ENCODE measurements around the gene ADH1B.
"Not testable (repeated sequence)": the region's sequence is repeated elsewhere in the genome, so short reads cannot be mapped to it uniquely, and the experiment has no call there.

Gene ADH1B

DNA sequence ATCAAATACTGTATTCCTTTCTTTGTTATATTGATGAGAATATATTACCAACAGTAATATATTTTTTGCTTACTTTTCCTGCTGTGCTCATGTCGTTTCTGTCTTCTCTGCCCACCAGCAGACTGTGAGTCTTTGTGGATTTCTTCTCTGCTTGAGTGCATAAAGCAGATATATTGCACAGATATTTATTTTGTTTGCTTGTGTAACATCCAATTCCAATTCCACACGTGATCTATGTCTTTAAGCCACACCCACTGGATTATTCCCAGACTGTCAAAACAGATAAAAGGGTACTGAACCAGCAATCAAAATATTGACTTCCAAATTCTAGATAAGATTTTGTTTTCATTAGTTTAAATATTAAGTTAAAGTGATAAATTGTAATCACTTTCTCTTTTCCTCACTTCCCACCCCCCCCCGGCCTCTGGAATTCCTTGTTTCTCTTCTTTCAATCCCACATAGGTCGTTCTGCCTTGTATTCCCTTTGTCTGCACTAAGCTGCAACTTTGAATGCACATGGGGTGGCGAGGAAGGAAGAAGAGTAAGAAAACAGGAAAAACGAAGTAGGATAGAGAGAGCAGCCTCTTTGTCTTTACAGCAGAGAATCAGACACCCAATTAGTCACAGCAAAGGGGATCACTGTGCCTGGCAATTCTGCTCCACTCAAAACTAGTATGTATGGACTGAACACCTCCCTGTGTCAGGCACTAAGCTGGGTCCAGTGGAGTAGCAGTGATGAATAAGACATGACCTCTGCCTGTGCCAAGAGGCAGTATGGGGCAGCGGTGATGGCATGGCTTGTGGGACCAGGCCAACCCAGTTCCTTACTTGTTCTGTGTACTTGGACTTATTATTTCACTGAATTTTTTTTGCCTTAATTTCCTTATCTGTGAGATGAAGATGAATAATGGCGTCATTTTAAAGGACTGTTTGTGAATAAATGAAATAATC lies at the start of gene ADH1B:
Gene ADH1B, minus strand, starts transcription at position 161 of the 951 bp plus-strand sequence. Its CDS starts 70 bp downstream, at position 91.
- FAIRE-seq: no peak

DNA sequence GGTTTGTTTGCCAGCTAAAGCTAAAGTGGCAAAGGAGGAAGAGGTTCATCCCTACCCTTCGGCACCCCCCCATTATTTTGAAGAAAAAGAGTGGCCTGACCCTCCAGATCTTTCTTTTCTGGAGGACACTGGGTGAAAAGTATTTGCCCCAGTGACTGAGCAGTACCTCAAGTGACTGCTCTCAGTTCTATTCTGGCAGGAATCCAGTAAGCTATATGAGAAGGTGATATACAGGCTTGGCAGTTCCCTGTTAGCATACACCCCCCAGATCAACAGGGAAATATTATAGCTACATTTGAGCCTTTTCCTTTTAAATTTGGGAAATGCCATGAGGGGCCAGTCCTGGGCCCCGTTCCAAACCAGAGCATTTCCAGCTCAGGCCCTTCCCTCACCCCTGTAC lies 46.6 kb upstream of the ADH1B start:
- FAIRE-seq: not testable (repeated sequence)

DNA sequence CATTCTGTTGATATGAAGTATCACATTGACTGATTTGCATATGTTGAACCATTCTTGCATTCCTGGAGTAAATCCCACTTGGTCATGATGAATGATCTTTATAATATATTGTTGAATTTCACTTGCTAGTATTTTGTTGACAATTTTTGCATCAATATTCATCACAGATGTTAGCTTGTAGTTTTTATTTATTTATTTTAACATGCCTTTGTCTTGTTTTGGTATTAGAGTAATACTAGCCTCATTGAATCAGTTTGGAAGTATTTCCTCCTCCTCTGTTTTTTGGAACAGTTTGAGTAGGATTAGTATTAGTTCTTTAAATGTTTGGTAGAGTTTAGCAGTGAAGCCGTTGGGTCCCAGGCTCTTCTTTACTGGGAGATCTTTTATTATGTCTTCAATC lies 45.3 kb upstream of the ADH1B start:
- FAIRE-seq: no peak

DNA sequence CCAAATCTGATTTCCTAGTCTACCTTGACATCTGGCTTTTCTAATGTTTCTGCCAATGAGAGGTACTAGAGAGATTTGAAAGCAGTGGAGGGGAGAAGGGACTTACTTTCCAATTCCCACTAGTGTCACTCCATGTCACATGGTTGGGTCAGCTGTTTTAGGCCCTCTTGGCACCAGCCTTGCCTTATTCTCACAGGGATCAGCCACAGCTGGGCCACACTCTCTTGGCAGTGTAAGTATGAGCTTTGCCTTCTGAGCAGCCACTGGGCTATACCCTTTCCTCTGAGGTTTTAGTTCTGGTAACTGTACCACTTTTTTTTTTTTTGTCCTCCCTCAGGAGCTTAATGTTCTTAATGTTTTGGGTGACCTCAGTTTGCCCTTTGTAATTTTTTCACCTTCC lies 41.6 kb upstream of the ADH1B start:
- FAIRE-seq: no peak

DNA sequence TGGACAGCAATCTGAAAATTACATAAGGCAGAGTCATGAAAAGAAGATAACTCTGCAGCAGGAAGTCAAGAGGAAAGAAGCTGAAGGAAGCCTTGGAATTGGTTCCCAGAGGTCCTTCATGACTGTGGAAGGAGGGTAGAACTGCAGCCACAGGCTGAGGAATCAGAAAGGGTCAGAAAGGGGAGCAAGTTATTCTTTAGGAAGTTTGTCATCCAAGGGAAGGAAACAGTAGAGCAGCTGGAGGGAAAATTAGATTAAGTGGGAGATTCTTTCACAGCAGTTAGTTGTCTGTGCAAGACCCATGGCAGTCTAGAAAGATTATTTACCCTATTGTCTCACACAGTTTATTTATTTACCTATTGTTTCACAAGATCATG lies 40.7 kb upstream of the ADH1B start:
- FAIRE-seq: no peak

DNA sequence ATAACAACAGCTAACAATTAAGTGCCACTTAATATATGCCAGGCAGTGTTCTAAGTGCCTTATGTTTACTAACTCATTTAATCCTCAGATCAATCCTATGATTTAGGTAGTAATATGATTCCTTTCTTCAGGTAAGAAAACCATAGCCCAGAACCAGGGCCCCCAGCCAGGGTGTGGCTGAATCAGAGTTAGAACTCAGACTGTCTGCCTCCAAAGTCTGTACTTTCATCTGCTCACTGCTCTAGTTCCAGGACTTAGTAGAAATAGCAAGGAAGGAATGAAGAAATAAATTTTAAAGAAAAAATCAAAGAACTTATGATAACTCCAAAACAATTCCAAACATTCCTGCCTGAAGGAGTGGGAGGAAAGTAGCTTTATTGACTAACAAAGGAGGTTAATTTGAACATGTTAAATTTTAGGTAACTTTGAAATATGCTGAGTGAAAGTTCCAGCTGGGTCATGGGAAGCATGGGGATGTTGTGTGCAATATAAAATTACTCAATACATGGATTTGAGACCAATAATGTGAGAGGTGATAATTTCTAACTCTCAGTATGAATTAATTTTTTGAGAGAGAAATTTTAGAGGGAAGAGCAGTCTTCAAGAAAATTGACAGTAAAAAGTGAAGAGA lies 40.2 kb upstream of the ADH1B start:
- no peak for FAIRE-seq

DNA sequence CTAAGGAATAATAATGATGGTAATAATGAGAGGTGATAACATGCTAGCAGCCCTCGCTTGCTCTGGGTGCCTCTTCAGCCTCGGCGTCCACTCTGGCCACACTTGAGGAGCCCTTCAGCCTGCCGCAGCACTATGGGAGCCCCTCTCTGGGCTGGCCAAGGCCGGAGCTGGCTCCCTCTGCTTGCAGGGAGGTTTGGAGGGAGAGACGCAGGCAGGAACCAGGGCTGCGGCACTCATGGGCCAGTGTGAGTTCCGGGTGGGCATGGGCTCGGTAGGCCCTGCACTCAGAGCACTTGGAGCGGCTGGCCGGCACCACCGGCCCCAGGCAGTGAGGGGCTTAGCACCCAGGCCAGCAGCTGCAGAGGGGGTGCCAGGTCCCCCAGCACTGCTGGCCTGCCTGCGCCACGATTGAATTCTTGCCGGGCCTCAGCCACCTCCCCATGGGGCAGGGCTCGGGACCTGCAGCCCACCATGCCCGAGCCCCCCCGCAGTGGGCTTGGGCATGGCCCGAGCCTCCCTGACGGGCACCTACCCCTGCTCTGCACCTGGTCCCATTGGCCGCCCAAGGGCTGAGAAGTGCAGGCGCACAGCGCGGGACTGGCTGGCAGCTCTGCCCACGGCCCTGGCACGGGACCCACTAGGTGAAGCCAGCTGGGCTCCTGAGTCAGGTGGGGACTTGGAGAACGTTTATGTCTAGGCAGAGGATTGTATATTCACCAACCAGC lies 38.4 kb upstream of the ADH1B start:
- no peak for FAIRE-seq

DNA sequence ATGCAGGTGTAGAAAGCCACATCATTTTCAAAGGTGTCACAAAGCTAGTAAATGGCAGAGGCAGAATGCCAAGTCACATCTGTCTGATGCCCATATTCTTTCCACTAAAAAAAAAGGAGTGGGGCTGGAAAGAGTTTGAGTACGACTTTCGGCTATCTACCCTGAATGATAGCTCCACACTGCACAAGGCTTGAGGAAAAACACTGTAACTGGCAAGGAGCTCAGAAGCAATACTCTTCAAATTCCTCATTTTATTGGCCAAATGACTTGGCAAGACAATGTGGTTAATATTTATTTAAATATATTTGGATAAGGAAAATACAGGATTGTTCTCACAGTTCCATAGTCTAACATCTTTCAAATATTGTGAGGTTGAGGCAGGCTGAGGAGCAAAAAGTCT lies 36.7 kb upstream of the ADH1B start:
- FAIRE-seq: no peak

DNA sequence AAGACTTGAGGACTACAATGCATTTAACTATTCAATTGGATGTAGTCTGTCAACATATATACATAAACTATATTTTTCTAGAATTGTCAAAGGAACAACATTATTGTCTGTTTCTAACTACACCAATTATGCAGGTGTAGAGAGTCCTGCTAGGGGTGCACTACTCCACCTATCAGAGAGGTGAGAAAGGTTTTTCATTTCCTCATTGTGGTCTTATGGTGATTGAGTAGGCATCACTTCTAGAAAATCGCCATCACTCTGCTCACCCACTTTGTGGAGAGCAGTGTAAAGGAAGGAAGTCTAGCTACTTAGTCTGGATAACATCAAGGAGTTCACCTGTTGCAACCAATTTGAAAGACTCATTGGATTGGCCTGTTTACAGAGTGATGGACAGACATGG lies 35.8 kb upstream of the ADH1B start:
- FAIRE-seq: no peak

DNA sequence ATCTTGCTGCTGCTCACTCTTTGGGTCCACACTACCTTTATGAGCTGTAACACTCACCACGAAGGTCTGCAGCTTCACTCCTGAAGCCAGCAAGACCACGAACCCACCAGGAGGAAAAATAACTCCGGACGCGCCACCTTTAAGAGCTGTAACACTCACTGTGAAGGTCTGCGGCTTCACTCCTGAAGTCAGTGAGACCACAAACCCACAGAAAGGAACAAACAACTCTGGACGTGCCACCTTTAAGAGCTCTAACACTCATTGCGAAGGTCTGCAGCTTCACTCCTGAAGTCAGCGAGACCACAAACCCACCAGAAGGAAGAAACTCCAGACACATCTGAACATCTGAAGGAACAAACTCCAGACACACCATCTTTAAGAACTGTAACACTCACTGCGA lies 34.9 kb upstream of the ADH1B start:
- FAIRE-seq: not testable (repeated sequence)

DNA sequence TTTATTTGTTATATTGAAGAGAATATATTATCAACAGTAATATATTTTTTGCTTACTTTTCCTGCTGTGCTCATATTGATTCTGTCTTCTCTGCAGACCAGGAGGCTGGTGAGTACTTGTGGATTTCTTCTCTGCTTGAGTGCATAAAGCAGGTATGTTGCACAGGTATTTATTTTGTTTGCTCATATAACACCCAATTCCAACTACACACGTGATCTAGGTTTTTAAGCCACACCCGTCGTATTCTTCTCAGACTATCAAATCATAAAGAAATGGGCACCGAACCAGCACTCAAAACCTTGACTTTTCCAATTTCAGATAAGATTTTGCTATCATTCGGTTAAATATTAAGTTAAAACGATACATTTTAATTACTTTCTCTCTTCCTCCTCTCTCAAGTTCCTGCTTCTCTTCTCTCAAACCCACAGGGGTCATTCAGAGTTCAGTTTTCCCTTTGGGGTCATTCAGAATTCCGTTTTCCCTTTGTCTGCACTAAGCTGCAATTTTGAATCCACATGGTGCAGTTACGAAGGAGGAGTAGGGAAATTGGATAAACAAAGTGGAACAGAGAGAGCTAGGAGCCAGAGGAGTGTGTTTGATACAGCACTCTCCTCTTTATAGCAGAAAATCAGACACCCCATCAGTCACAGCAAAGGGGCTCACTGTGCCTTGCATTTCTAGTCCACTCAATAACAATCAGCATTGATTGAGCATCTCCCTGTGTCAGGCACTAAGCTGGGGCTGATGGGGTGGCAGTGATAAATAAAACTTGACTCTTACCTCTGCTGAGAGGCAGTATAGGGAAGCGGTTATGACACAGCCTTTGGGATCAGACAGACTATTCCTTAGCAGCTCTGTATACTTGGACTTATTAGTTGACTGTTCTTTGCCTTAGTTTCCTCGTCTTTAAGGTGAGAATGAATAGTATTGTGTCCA lies 31.7 kb upstream of the ADH1B start, which contains the start of gene ADH1C:
Gene ADH1C, minus strand, starts transcription at position 145 of the 936 bp plus-strand sequence. Its CDS starts 71 bp downstream, at position 74.
- FAIRE-seq: no peak

DNA sequence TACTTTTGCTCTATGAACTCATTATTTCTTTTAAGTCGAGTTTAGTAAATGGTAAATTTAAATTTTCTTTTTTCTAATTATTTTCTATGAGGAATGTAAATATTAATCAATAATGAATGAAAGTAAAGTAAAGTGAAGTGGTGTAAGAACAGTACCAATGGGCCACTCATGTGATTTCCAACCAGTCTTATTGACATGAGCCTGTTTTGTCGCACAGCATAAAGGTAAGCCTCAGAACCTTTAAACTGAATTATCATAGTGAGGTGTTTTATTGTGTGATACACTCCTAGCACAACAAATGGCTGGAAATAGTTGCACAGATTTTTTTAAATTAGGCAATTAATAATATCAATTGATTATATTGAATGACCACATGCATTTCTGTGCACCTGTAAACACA lies 30.3 kb upstream of the ADH1B start:
- FAIRE-seq: no peak

DNA sequence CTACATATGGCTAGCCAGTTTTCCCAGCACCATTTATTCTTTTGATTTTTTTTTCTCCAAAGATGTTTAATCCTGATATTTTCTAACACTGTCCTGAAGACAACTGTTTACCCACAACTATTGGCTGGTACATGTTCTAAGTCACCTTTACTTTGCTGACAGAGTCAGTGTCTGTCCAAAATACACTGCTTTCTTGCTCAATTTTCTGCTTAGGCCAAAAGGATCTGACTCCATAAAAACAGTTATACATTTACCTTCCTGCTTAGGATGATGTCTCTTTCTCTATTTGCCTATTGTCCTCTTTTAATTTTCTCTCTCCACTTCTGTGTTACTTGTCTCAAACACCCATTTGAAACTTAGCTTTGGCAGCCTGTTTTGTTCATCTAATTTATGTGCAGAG lies 28.1 kb upstream of the ADH1B start:
- no peak for FAIRE-seq

DNA sequence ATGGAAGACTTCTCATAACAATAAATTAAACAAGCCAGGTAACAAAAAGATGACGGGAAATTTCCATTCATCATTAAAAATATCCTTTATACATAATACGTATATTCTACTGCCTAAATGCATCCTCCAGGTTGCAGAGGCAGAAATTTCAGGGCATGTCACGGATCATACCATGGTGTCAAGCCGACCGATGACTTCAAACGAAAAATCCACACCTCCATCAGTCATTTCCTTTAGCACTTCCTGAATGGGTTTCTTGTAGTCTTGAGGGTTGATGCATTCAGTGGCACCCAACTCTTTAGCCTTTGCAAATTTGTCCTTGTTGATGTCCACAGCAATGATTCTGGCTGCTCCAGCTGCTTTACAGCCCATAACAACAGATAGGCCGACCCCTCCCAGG lies 21.4 kb upstream of the ADH1B start:
- FAIRE-seq: not testable (repeated sequence)

DNA sequence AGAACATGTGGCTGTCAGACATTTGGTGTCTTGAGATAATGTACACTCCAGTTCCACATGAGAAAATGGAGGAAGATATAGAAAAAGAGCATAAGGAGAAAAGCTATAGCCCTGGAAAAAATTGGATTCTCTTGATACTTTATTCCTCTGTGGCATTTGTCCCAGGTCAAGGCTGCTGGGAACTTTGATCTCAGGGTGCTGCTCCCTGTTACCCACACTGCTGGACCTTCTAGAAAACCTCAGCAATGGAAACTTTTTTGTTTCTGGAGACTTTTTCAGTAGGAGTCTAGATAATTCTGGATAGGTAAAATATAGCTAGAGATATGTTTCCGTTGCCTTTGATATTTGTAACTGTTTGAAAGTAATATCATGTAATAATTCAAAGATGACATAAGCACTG lies 20.2 kb upstream of the ADH1B start:
- FAIRE-seq: no peak

DNA sequence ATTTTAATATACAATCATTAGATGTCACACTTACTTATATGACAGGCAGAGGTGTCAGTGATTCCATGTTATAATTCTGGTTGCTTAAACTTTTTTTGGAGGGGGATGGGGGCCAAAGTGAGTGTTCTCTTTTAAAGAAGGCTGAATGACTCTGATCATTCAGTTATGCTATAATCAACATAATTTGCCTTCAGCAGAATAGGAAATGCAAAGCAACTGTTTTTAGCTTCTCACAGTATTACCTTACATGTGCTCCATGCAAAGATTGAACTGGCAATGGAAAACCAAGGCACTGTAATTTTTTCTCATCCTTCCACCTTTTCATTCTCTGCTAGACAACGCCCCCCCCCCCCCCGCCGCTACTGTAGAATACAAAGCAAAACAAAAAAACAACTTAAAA lies 18.0 kb upstream of the ADH1B start:
- no peak for FAIRE-seq

DNA sequence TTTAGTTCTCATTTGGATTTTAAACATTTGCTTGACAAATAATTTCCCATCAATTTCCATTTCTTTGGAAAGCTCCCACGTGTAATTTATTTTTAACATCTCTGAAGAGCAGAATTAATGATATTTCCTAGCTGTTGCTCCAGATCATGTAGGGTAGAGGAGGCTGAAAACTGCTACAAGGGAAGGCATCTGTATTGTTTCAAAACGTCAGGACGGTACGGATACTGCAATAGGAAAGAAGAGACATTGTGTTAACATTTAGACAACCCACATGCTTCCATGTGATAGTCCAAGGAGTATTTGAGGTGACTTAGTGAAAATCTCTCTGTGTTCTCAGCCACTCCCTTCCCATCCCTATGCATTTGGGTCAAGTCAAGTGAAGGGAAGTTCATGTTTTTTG lies 15.4 kb upstream of the ADH1B start:
- FAIRE-seq: no peak

DNA sequence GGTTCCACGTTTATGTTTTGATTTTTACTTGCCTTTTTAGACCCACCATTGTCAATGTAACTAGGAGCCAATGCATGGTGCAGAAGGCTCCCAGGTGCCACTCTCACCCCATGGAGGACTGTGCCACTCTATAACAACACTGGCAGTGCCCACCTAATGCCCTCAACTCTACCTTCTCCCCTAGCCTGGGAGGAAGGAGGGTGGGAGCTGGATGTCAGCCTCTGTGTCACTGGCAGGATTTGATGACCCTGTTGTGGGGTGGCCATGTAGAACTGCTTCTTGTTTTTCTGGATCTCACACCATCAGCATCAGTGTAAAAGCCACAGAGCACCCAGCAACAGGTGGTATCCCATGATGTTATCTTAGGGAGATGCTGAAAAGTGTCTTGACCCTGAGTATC lies 13.7 kb upstream of the ADH1B start:
- FAIRE-seq: no peak

DNA sequence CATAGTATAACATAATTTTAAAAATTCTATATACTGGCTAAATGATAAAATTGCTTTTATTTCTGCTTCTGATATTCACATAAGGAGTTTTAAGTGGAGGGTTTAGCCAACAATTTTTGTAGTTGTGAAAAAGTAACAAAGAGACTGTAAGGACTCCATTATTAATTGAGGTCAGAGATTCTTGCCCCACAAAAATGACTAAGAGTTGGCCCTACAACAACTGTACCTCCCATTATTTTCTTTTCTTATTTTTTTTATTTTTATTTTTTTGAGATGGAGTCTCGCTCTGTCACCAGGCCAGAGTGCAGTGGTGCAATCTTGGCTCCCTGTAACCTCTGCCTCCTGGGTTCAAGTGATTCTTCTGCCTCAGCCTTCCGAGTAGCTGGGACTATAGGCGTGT lies 9.4 kb upstream of the ADH1B start:
- FAIRE-seq: no peak

DNA sequence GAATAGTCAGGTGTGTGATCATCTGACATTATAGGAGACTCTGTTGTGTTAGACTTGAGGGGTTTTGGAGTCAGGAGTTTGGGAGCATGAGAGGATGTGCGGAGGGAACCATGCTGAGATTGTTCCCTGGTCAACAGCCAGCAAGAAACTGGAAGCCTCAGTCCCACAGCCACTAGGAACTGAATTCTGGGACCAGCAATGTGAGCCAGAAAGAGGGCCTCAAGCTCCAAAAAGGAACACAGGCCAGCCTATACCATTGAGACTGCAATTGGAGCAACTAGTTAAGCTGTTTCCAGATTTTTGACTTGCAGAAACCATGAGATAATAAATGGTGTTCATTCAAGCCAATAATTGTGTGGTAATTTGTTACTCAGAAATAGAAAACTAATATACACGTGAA lies 8.7 kb upstream of the ADH1B start:
- no peak for FAIRE-seq

DNA sequence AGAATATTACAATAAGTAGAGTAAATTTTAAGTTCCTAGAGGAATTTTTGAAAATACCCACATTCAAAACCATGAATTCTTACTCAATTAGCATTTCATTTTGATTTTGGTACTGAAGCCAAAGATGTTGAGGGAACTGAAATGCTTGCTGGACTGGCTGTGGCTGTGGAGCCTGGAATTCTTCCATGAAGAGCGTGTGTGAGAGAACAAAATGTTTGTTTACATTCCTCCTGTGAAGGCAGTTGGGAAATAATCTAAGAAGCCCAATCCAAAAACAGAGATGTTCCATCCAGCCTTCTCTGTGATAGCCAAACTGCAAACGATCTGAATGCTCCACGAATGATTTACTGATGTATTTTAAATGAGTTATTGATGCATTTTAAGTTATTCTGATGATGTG lies 3.8 kb upstream of the ADH1B start:
- no peak for FAIRE-seq

DNA sequence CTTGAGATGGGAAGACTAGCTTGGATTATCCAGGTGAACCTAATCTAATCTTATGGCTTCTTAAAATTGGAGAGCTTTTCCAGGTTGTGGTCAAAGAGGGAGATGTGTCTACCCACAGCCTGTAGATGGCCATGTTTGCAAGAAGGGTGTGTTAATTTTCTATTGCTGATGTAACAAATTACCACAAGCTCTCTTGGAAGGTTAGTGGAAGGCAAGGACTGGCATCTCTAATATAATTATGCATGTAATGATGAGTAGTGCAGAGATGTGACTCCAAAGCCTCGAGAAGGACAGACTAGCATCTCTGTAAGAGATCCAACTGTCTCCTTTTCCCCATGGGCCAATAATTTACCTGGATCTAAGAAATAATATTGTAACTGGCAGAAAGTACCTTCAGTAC lies 3.2 kb upstream of the ADH1B start:
- no peak for FAIRE-seq

DNA sequence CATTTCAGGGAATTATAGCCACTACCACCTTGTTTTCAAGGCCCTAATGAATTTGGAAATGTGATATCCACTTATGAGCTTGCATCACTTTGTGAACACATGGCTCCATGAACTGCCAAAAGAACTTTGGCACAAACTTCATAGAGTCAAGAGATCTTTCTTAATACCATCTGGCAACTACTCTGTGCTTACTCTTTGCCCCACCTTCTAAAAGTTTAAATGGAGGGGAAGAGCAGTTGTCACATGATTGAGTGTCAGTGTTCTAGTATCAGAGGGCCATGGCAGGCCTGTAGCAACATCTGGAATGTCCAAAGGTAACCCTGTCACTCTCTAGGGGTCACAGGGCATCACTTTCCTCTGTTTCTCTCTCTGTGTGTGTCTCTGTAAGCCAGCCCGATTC lies 2.6 kb upstream of the ADH1B start:
- no peak for FAIRE-seq
